HepG2 (cell line): ENCODE data around the gene ACVRL1.

Experiments
- SMARCC2 ChIP-seq: fragments of 450-650 bp; IDR thresholded peaks from 2 replicates; pipeline ENCODE4 v1.6.1; 2017; ENCODE audit warnings: antibody characterized with exemption, mild to moderate bottlenecking
- ZIK1 ChIP-seq: sonication (generic); formaldehyde crosslinking; IDR thresholded peaks from 2 replicates; pipeline ENCODE4 v1.5.0; 2020; ENCODE audit warnings: mild to moderate bottlenecking, low read depth, missing genetic modification reagents, borderline replicate concordance
- TF ChIP-seq, protein P1 (sequence below): sonication (generic); formaldehyde crosslinking; IDR thresholded peaks from 2 replicates; pipeline ENCODE4 v1.4.0; 2020; ENCODE audit warnings: missing genetic modification reagents

DNA sequence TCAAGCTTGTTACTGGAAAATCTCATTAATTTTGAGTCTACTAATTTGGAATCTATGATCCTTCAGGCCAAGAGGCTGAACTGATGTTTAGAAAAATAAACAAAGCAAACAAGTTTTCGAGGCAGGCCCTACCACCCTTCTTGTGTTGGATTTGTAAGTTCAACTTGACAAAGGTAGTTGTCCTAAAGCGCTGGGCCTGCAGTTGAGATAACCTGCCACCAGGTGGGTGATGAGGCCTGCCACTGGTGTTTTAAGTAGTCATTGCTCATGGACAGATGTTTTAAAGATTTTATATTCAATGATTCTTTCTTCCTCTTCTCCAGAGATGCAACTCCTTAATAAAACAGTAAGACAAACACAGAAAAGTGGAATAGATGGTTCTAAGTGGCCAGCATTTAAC lies 19.4 kb downstream of the ACVRL1 start:
- no peak for TF ChIP-seq ZIK1 (CRISPR knock-in tag)
- no peak for TF ChIP-seq SMARCC2
- TF ChIP-seq, protein P1, sequence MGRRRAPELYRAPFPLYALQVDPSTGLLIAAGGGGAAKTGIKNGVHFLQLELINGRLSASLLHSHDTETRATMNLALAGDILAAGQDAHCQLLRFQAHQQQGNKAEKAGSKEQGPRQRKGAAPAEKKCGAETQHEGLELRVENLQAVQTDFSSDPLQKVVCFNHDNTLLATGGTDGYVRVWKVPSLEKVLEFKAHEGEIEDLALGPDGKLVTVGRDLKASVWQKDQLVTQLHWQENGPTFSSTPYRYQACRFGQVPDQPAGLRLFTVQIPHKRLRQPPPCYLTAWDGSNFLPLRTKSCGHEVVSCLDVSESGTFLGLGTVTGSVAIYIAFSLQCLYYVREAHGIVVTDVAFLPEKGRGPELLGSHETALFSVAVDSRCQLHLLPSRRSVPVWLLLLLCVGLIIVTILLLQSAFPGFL (CRISPR knock-in tag), result no peak
